Measurements from ENCODE around the gene DDX1.

Gene DDX1

DNA sequence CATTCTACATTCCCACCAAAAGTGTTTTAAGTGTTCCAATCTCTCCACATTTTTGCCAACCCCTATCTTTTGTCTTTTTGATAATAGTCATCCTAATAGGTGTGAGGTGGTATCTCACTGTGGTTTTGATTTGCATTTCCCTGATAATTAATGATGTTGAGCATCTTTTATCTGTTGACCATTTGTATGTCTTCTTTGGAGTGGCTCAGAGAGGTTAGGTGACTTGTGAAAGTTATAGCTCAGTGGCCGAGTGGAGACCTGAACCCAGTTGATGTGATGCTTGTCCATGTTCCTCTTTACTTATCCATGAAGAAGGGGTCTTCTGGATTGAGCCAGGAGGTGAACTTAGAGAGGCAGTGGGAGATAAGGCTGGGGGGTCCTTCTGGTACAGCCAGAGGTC, 78.8 kb downstream of the DDX1 start:
- no peak for DNase-seq (ENCODE audit: low spot score)
- Histone ChIP-seq H3K4me3 (no peak overlapping the region), H3K27ac (no peak overlapping the region)
- TF ChIP-seq, protein P1, sequence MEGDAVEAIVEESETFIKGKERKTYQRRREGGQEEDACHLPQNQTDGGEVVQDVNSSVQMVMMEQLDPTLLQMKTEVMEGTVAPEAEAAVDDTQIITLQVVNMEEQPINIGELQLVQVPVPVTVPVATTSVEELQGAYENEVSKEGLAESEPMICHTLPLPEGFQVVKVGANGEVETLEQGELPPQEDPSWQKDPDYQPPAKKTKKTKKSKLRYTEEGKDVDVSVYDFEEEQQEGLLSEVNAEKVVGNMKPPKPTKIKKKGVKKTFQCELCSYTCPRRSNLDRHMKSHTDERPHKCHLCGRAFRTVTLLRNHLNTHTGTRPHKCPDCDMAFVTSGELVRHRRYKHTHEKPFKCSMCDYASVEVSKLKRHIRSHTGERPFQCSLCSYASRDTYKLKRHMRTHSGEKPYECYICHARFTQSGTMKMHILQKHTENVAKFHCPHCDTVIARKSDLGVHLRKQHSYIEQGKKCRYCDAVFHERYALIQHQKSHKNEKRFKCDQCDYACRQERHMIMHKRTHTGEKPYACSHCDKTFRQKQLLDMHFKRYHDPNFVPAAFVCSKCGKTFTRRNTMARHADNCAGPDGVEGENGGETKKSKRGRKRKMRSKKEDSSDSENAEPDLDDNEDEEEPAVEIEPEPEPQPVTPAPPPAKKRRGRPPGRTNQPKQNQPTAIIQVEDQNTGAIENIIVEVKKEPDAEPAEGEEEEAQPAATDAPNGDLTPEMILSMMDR (IDR thresholded peaks at IDR 0.05) = no peak

DNA sequence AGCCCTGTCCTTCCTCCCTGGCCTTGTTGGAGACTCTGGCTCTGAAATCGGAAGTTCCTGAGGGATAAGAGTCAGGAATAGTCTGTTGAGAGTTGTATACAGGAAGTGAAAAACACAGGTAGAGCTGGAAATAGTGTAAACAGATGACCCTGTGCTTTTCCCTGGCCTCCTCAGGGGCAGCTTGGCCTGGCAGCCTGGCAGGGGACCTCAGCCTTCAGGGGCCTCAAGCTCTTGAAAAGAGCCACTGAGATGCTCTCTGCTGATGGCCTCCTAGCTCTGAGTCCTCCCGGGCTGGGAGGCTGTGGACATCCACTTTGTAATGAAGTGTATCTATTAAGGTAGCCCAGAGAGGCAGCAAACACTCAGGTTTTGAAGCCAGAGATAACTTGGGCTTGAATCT, 79.3 kb downstream of the DDX1 start:
- no peak overlapping the region for H3K4me3 ChIP-seq
- no peak overlapping the region for H3K27ac ChIP-seq
- TF ChIP-seq, protein P1 (IDR thresholded peaks at IDR 0.05) = no peak
- no peak for DNase-seq (ENCODE audit: low spot score)

DNA sequence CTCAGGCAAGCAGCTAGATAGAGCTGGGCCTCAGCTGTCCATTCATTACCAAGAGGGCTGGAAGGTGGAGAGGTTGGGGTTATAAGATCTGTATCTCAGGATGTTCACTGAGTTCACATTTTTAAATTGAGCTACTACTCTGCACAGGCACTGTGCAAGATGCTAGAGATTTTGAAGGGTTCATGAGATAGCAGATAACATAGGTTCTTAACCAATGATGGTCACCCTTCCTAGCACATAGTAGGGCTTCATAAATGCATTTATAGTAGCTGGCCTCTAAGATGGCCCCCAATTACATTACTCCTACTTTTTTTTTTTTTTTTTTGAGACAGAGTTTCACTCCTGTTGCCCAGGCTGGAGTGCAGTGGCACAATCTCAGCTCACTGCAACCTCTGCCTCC, 79.7 kb downstream of the DDX1 start:
- Histone ChIP-seq H3K27ac (no peak overlapping the region), H3K4me3 (no peak overlapping the region)
- TF ChIP-seq, protein P1 (IDR thresholded peaks at IDR 0.05) = no peak
- no peak for DNase-seq (ENCODE audit: low spot score)

DNA sequence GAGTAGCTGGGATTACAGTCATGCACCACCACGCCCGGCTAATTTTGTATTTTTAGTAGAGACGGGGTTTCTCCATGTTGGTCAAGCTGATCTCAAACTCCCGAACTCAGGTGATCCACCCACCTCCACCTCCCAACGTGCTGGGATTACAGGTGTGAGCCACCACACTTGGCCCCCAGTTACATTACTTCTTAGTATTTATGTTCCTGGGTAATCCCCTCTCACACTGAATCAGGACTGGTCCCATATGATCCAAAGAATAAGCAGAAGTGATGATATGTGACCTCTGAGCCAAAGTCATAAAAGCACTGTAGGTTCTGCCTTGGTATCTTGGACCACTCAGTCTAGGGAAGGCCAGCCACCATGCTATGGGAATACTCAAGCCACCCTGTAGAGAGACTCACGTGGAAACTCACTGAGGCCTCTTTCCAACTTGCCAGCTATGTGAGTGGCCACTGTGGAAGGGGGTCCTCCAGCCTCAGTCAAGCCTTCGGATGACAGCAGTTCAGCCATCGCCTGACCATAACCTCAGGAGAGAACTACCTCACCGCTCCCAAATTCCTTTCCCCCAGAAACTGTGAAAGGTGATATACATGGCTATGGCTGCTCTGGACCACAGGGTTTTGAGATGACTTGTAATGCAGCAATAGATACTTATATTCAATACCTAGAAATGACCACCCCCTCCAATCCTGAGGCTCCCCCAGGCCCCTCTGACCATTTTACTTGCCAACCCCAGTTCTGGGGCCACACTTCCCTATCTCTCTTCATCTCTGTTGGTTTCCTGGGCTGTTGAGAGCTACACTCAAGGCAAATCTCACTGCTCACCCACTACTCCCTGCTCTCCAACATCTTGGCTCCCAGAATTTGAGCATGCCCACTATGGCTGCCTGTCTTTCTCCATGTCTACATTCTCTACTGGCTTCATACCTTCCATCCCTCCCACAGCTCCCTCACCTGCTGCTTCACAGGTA, 80.5 kb downstream of the DDX1 start:
- Histone ChIP-seq H3K27ac (no peak overlapping the region), H3K4me3 (no peak overlapping the region)
- DNase-seq (ENCODE audit: low spot score) = no peak
- TF ChIP-seq, protein P1 (IDR thresholded peaks at IDR 0.05) = no peak

DNA sequence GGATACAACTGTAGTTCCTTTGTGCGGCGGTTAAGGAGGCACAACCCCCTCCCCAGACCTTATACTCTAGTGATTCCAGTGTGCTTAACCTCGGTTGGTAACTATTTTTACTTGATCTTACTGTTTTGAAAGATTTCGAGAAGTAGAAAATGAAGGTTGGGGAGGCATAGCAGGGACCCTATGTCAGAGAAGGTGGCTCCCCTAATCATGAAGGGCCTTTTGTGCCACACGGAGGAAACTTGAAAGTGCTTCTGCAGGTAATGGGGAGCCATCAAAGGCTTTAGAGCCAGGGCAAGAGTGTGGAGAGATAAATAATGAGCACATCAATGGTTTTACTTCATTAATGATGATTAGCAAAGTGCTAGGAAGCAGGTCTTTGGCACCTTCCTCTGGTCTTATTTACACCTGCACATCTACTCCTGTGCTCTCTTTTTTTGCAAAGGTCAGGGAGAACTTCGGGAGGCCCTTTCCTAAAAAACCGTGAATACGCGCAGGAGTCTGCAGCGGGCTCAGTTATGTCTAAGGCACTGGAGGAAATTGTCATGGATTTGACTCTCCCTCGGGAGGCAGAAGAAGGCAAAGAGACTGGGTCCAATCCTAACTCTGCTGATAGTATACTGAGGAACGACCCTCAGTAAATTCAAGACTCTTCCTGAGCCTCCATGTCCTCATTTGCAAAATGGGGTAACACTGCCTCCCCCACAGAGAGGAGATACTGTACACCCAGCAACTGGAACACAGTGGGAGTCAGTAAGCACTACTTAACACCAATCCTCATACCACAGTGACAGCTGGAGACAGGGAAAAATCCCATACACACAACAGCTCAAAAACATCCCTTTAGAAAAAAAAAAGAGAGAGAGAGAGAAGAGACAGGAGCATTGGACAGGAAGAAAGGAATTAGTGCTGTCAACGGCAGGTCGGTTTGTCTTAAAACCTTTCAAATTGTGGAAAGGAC, 81.6 kb downstream of the DDX1 start:
- DNase-seq (ENCODE audit: low spot score) = no peak
- no peak overlapping the region for H3K4me3 ChIP-seq
- TF ChIP-seq, protein P1 (IDR thresholded peaks at IDR 0.05) = no peak
- H3K27ac ChIP-seq = no peak overlapping the region

DNA sequence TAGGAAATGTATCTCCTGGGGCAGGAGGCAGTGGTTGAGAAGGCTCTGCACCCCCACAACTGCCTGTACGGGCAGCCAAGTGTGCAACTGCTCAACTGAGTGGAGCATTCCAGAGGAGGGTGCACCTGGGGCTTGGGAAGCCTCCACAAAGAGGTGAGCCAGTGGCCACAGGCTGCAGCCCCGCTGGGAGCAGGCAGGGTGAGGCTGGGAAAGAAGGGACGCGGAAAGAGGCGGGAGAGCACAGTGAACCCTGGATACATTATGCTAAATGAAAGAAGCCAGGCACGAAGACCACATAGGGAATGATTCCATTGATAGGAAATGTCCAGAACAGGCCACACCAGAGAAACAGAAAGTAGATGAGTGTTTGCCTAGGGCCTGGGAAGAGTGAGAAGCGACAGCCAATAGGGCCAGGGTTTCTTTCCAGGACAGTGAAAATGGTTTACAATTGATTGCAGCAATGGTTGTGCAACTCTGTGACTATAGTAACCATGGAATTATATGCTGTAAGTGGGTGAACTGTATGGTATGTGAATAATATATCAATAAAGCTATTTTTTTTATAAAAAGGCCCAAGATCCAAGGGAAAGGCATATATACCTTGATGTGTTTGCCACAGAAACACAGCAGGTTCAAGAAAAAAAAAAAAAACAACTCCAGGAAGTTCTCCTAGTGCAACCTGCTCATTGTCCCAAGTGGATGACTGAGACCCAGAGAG, 82.4 kb downstream of the DDX1 start:
- TF ChIP-seq, protein P1 (IDR thresholded peaks at IDR 0.05) = no peak
- Histone ChIP-seq H3K4me3 (no peak overlapping the region), H3K27ac (no peak overlapping the region)
- no peak for DNase-seq (ENCODE audit: low spot score)

Data from coronary artery (tissue), 2 donors.